SK-N-SH (cell line): ENCODE data around the gene NCAPG. TPM values are rescaled to one million over a fixed set of nuclear protein-coding genes. Genes with fewer than 3 reads are reported as not detected.

Experiments
- CTCF ChIA-PET: fragments of 300-600, 350-600 bp; formaldehyde crosslinking; extraction: SDS; loops from one replicate; lab custom pipeline; 2021; lab: Yijun Ruan, JAX
- POLR2A ChIA-PET: fragments of 350-600 bp; sonication (Branson Sonifier 250); formaldehyde crosslinking; extraction: SDS; loops from one replicate; lab custom pipeline; 2020; ENCODE audit warnings: antibody characterized with exemption, inconsistent platforms; lab: Yijun Ruan, JAX
- DNase-seq: peaks from one replicate; pipeline ENCODE4 v3.0.0; 2012
- H2AFZ ChIP-seq: fragments of 200-600 bp; sonication (generic); 2 replicates; pipeline ENCODE4 v1.8.1; 2016; ENCODE audit warnings: antibody characterized with exemption, mild to moderate bottlenecking, low read depth
- H3F3A ChIP-seq: fragments of 200-600 bp; sonication (generic); replicated peaks from 2 replicates; pipeline ENCODE3; 2016; ENCODE audit warnings: antibody characterized with exemption, mild to moderate bottlenecking; ENCODE audit not compliant: insufficient read depth
- H3K27ac ChIP-seq, 2 experiments: fragments of 200-500 bp in 1 of 2; fragments of 200-600 bp in 1 of 2; sonication (Bioruptor generic) in 1 of 2; sonication (generic), shearing (Covaris generic) in 1 of 2; 2 replicates each; pipeline versions ENCODE4 v1.5.1 to v1.6.1; 2014 to 2016; ENCODE audit warnings: low read depth in 2 of 2, inconsistent platforms in 1 of 2, low read length in 1 of 2, mild to moderate bottlenecking in 1 of 2, mixed read lengths in 1 of 2
- H3K27me3 ChIP-seq: fragments of 200-600 bp; sonication (generic), shearing (Covaris generic); 2 replicates; pipeline ENCODE4 v1.6.1; 2016; ENCODE audit warnings: mixed run types; ENCODE audit not compliant: insufficient read depth
- H3K36me3 ChIP-seq, 2 experiments: fragments of 200-500 bp in 1 of 2; fragments of 200-600 bp in 1 of 2; sonication (Bioruptor generic) in 1 of 2; sonication (generic) in 1 of 2; replicated peaks in 1 of 2; 2 replicates each; pipeline versions ENCODE3 to v1.5.1; 2014 to 2016; ENCODE audit warnings: low read length in 1 of 2, mild to moderate bottlenecking in 1 of 2; ENCODE audit not compliant: insufficient read depth in 2 of 2, control insufficient read depth in 1 of 2
- H3K4me1 ChIP-seq, 2 experiments: fragments of 200-500 bp in 1 of 2; fragments of 200-600 bp in 1 of 2; sonication (Bioruptor generic) in 1 of 2; sonication (generic), shearing (Covaris generic) in 1 of 2; 2 replicates each; pipeline versions ENCODE4 v1.5.1 to v1.6.1; 2014 to 2016; ENCODE audit warnings: low read depth in 1 of 2, low read length in 1 of 2, mixed run types in 1 of 2; ENCODE audit not compliant: insufficient read depth in 2 of 2, control insufficient read depth in 1 of 2
- H3K4me2 ChIP-seq: fragments of 200-600 bp; sonication (generic), shearing (Covaris generic); 2 replicates; pipeline ENCODE4 v1.6.1; 2017; ENCODE audit warnings: mixed run types
- H3K4me3 ChIP-seq, 2 experiments: fragments of 200-500 bp in 1 of 2; fragments of 200-600 bp in 1 of 2; sonication (Bioruptor generic) in 1 of 2; sonication (generic), shearing (Covaris generic) in 1 of 2; 2 replicates each; pipeline versions ENCODE4 v1.5.1 to v1.8.1; 2014 to 2016; ENCODE audit warnings: low read depth in 2 of 2, inconsistent platforms in 1 of 2, low read length in 1 of 2, mild to moderate bottlenecking in 1 of 2, mixed read lengths in 1 of 2, moderate library complexity in 1 of 2
- H3K79me2 ChIP-seq: fragments of 200-600 bp; sonication (generic); 2 replicates; pipeline ENCODE4 v1.8.1; 2017; ENCODE audit warnings: mild to moderate bottlenecking; ENCODE audit not compliant: insufficient read depth
- H3K9ac ChIP-seq: fragments of 200-600 bp; sonication (generic); 2 replicates; pipeline ENCODE4 v1.6.1; 2017; ENCODE audit warnings: mixed run types
- H3K9me2 ChIP-seq: fragments of 200-600 bp; sonication (generic); 2 replicates; pipeline ENCODE4 v1.6.1; 2017; ENCODE audit warnings: mixed run types
- H3K9me3 ChIP-seq: fragments of 200-600 bp; sonication (generic); 2 replicates; pipeline ENCODE4 v1.6.1; 2017; ENCODE audit warnings: mixed run types, mild to moderate bottlenecking, moderate library complexity
- H4K20me1 ChIP-seq: fragments of 200-600 bp; sonication (generic); 2 replicates; pipeline ENCODE4 v1.6.1; 2017; ENCODE audit warnings: mild to moderate bottlenecking, mixed run types; ENCODE audit not compliant: insufficient read depth
- ELF1 ChIP-seq: IDR thresholded peaks from 2 replicates; pipeline ENCODE4 v1.4.0; 2012
- EP300 ChIP-seq, 2 experiments: IDR thresholded peaks; 2 replicates each; pipeline versions ENCODE4 v1.4.0 to v1.6.1; 2012; ENCODE audit warnings: borderline replicate concordance in 1 of 2, low read depth in 1 of 2, low read length in 1 of 2
- FOSL2 ChIP-seq: IDR thresholded peaks from 2 replicates; pipeline ENCODE4 v1.4.0; 2012; ENCODE audit warnings: low read depth, mild to moderate bottlenecking, moderate library complexity, borderline replicate concordance
- GATA2 ChIP-seq: sonication (generic); formaldehyde crosslinking; IDR thresholded peaks from 2 replicates; pipeline ENCODE4 v1.5.0; 2020; ENCODE audit warnings: mild to moderate bottlenecking, missing genetic modification reagents
- MXI1 ChIP-seq: IDR thresholded peaks from 2 replicates; pipeline ENCODE4 v1.6.1; 2012; ENCODE audit warnings: mild to moderate bottlenecking, low read depth, low read length, improper control_type of control experiment
- RAD21 ChIP-seq: IDR thresholded peaks from 2 replicates; pipeline ENCODE4 v1.6.1; 2012; ENCODE audit warnings: mild to moderate bottlenecking, low read length
- RFX5 ChIP-seq: IDR thresholded peaks from 2 replicates; pipeline ENCODE4 v1.6.1; 2012; ENCODE audit warnings: mild to moderate bottlenecking, improper control_type of control experiment, low read length
- TEAD4 ChIP-seq: IDR thresholded peaks from 2 replicates; pipeline ENCODE4 v1.4.0; 2012; ENCODE audit warnings: mild to moderate bottlenecking, borderline replicate concordance; ENCODE audit not compliant: insufficient read depth
- WGBS: methylation state at CpG from one replicate; pipeline ENCODE4 v1.1.6; 2017; ENCODE audit warnings: low lambda C conversion rate; 5-methylcytosine and 5-hydroxymethylcytosine counted together
- polyA plus RNA-seq, 3 experiments: library from polyadenylated mRNA; depleted of rRNA; stranded (reverse); fragments of >200 nt; gene quantifications; 2 replicates each; pipeline ENCODE4 v1.2.3, GENCODE V29; 2012
- TF ChIP-seq, protein P1 (sequence below): fragments of 150-350 bp; IDR thresholded peaks from 2 replicates; pipeline ENCODE4 v1.6.1; 2017; ENCODE audit warnings: antibody characterized with exemption, low read length, low read depth, borderline replicate concordance
- TF ChIP-seq, protein P2 (sequence below): fragments of 200-600 bp; sonication (generic); IDR thresholded peaks from 2 replicates; pipeline ENCODE4 v1.6.1; 2017; ENCODE audit warnings: antibody characterized with exemption, mild to moderate bottlenecking, moderate library complexity
- TF ChIP-seq, protein P3 (sequence below): IDR thresholded peaks from 2 replicates; pipeline ENCODE4 v1.6.1; 2012; ENCODE audit warnings: mild to moderate bottlenecking, low read depth, low read length, moderate library complexity

The NCAPG gene
- polyA plus RNA-seq, 1 of the 3 experiments (the other 2 are of a cell fraction): 4.8 TPM

DNA sequence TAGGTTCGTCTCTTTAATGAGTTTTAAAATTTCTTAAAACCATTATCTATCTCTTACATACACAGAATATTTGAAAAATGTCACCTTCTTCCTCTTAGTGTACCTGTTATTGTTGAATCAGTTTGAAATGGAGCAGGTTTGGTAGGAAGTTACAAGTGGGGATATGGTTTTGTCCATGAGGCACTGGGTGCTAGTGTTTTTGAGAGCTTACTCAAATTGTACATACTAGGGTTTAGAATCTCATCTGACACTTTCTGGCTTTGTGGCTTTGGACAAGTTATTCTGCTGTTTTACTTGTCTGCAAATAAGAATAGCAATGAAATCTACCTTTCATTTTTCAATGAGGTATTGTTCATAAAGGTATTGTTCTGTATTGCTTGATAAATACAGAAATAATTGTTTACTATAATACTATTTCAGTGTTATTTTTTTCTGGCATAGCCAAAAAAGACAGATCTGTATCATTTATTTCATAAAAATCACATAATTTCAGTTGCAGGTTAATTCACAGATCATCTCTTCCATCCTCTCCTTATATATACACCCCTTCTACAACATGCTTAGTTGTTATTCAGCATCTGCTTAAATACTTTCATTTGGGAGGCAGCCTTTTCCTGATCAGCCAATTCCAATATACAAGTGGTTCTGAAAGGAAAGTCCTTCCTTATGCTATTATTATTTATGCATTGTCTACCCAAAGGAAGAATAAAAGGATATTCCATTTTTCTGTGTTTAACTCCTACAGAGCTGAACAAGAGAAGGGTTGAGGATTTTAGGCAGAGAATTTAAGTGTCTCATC, 13.3 kb downstream of the NCAPG start:
- POLR2A ChIA-PET: no interaction called here
- Histone ChIP-seq H3K27ac (peak overlapping the region in 1 of 2 experiments; percentile 34; a peak in 1 of 4 replicates), H4K20me1 (no peaks in the 10 kb centered on the region), H3K9me3 (no peaks in the 10 kb centered on the region), H3K79me2 (peaks cover 80% of the 10 kb centered on the region), H3K4me2 (peak overlapping the region; percentile 14; the same call in 1 of the 2 replicates), H3K36me3 (peaks cover 19 to 58% of the 10 kb centered on the region in 2 experiments), H3K27me3 (no peaks in the 10 kb centered on the region), H2AFZ (peak overlapping the region; percentile 20), H3F3A (no peaks in the 10 kb centered on the region), H3K4me1 (no peaks in the 10 kb centered on the region; a peak in 1 of 4 replicates), H3K4me3 (no peak overlapping the region), H3K9me2 (no peaks in the 10 kb centered on the region), H3K9ac (no peak overlapping the region)
- WGBS: 90% methylated on average over 1 of the region's 1 CpG
- TF ChIP-seq RAD21 (no peak), RFX5 (no peak), FOSL2 (no peak), TEAD4 (no peak), EP300 (IDR thresholded peaks at IDR 0.05; ENCODE audit: borderline replicate concordance in 1 of 2, low read depth in 1 of 2, low read length in 1 of 2) (no peak), MXI1 (no peak), ELF1 (no peak), GATA2 (CRISPR knock-in tag) (no peak)
- TF ChIP-seq, protein P1, sequence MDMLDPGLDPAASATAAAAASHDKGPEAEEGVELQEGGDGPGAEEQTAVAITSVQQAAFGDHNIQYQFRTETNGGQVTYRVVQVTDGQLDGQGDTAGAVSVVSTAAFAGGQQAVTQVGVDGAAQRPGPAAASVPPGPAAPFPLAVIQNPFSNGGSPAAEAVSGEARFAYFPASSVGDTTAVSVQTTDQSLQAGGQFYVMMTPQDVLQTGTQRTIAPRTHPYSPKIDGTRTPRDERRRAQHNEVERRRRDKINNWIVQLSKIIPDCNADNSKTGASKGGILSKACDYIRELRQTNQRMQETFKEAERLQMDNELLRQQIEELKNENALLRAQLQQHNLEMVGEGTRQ: no peak
- TF ChIP-seq, protein P2, sequence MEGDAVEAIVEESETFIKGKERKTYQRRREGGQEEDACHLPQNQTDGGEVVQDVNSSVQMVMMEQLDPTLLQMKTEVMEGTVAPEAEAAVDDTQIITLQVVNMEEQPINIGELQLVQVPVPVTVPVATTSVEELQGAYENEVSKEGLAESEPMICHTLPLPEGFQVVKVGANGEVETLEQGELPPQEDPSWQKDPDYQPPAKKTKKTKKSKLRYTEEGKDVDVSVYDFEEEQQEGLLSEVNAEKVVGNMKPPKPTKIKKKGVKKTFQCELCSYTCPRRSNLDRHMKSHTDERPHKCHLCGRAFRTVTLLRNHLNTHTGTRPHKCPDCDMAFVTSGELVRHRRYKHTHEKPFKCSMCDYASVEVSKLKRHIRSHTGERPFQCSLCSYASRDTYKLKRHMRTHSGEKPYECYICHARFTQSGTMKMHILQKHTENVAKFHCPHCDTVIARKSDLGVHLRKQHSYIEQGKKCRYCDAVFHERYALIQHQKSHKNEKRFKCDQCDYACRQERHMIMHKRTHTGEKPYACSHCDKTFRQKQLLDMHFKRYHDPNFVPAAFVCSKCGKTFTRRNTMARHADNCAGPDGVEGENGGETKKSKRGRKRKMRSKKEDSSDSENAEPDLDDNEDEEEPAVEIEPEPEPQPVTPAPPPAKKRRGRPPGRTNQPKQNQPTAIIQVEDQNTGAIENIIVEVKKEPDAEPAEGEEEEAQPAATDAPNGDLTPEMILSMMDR: no peak
- TF ChIP-seq, protein P3, sequence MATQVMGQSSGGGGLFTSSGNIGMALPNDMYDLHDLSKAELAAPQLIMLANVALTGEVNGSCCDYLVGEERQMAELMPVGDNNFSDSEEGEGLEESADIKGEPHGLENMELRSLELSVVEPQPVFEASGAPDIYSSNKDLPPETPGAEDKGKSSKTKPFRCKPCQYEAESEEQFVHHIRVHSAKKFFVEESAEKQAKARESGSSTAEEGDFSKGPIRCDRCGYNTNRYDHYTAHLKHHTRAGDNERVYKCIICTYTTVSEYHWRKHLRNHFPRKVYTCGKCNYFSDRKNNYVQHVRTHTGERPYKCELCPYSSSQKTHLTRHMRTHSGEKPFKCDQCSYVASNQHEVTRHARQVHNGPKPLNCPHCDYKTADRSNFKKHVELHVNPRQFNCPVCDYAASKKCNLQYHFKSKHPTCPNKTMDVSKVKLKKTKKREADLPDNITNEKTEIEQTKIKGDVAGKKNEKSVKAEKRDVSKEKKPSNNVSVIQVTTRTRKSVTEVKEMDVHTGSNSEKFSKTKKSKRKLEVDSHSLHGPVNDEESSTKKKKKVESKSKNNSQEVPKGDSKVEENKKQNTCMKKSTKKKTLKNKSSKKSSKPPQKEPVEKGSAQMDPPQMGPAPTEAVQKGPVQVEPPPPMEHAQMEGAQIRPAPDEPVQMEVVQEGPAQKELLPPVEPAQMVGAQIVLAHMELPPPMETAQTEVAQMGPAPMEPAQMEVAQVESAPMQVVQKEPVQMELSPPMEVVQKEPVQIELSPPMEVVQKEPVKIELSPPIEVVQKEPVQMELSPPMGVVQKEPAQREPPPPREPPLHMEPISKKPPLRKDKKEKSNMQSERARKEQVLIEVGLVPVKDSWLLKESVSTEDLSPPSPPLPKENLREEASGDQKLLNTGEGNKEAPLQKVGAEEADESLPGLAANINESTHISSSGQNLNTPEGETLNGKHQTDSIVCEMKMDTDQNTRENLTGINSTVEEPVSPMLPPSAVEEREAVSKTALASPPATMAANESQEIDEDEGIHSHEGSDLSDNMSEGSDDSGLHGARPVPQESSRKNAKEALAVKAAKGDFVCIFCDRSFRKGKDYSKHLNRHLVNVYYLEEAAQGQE: no peak
- CTCF ChIA-PET: interaction anchor here (1.9 kb wide), 1 partner anchor 15 kb away, joined by 8 read pairs; the partner anchor contains the start of gene DCAF16
- DNase-seq: no peak
